ENCODE results near the gene BGLAP.

- TF ChIP-seq ZNF232 (CRISPR knock-in tag; IDR thresholded peaks at IDR 0.05) (no peak), CTCF (IDR thresholded peaks at IDR 0.05) (no peak), IRF1 (CRISPR knock-in tag; IDR thresholded peaks at IDR 0.05) (no peak), TEAD4 (CRISPR knock-in tag; IDR thresholded peaks at IDR 0.05) (no peak), ELF4 (CRISPR knock-in tag; IDR thresholded peaks at IDR 0.05; ENCODE audit: low read depth) (no peak), ZBTB21 (CRISPR knock-in tag; IDR thresholded peaks at IDR 0.05; ENCODE audit: borderline replicate concordance) (no peak), ZNF138 (CRISPR knock-in tag; conservative IDR thresholded peaks at IDR 0.05) (no peak), FOXJ3 (CRISPR knock-in tag; IDR thresholded peaks at IDR 0.05; ENCODE audit: borderline replicate concordance) (no peak), NR3C1 (CRISPR knock-in tag; conservative IDR thresholded peaks at IDR 0.05; ENCODE audit: low read depth) (no peak)
- TF ChIP-seq, protein P1, sequence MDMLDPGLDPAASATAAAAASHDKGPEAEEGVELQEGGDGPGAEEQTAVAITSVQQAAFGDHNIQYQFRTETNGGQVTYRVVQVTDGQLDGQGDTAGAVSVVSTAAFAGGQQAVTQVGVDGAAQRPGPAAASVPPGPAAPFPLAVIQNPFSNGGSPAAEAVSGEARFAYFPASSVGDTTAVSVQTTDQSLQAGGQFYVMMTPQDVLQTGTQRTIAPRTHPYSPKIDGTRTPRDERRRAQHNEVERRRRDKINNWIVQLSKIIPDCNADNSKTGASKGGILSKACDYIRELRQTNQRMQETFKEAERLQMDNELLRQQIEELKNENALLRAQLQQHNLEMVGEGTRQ (CRISPR knock-in tag; IDR thresholded peaks at IDR 0.05) = no peak
- TF ChIP-seq, protein P2, sequence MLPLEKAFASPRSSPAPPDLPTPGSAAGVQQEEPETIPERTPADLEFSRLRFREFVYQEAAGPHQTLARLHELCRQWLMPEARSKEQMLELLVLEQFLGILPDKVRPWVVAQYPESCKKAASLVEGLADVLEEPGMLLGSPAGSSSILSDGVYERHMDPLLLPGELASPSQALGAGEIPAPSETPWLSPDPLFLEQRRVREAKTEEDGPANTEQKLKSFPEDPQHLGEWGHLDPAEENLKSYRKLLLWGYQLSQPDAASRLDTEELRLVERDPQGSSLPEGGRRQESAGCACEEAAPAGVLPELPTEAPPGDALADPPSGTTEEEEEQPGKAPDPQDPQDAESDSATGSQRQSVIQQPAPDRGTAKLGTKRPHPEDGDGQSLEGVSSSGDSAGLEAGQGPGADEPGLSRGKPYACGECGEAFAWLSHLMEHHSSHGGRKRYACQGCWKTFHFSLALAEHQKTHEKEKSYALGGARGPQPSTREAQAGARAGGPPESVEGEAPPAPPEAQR (CRISPR knock-in tag; IDR thresholded peaks at IDR 0.05) = no peak
These were observed 16.9 kb downstream of the BGLAP start for GRCh38 chr1:156258859-156259258.

All from WTC11 (cell line).